Naive thymus-derived CD8-positive, alpha-beta T cell (primary cell): ENCODE data around the gene ADAMTS2. TPM values are rescaled to one million over a fixed set of nuclear protein-coding genes. Genes with fewer than 3 reads are reported as not detected.
A peak's percentile ranks its signal among the peaks of the same experiment; 100 is the strongest.

ENCODE experiments used
- ATAC-seq, 2 donors: fragments of 150-1000 bp; cut with Tn5 transposase in 1 of 2; sonication (Bioruptor Pico), chemical (Tn5 transposase) in 1 of 2; 1 replicate in 1 of 2; 2 replicates in 1 of 2; pipeline ENCODE4 v1.10.0; 2021; ENCODE audit warnings: mild to moderate bottlenecking in 2 of 2, moderate library complexity in 2 of 2
- POLR2A ChIA-PET: fragments of 350-600 bp; sonication (Branson Sonifier 250); formaldehyde crosslinking; loops from one replicate; lab custom pipeline; 2021; ENCODE audit warnings: antibody characterized with exemption; lab: Charles Lee
- DNase-seq, 10 donors: peaks; one replicate each; pipeline versions ENCODE4 v3.0.0 to v3.0.0-alpha.2; 2020 to 2022
- H3K27ac Mint-ChIP-seq, 10 donors: one replicate each; pipeline ENCODE4 v1.8.0; 2020 to 2022; ENCODE audit warnings: mild to moderate bottlenecking in 10 of 10, mixed read lengths in 10 of 10, moderate library complexity in 4 of 10, inconsistent platforms in 1 of 10
- H3K27me3 Mint-ChIP-seq, 5 donors: one replicate each; pipeline ENCODE4 v1.8.0; 2021 to 2022; ENCODE audit warnings: mixed read lengths in 5 of 5
- H3K36me3 Mint-ChIP-seq, 3 donors: one replicate each; pipeline ENCODE4 v1.8.0; 2020 to 2022; ENCODE audit warnings: mixed read lengths in 3 of 3, mild to moderate bottlenecking in 2 of 3, inconsistent platforms in 1 of 3
- H3K4me1 Mint-ChIP-seq, 4 donors: one replicate each; pipeline ENCODE4 v1.8.0; 2021 to 2022; ENCODE audit warnings: mixed read lengths in 4 of 4
- H3K4me3 Mint-ChIP-seq, 10 donors: one replicate each; pipeline ENCODE4 v1.8.0; 2020 to 2022; ENCODE audit warnings: mild to moderate bottlenecking in 10 of 10, mixed read lengths in 10 of 10, moderate library complexity in 6 of 10, inconsistent platforms in 1 of 10
- H3K9me3 Mint-ChIP-seq, 9 donors: one replicate each; pipeline ENCODE4 v1.8.0; 2020 to 2022; ENCODE audit warnings: mixed read lengths in 9 of 9, mild to moderate bottlenecking in 3 of 9, inconsistent platforms in 1 of 9, moderate library complexity in 1 of 9
- polyA plus RNA-seq, 3 donors: library from polyadenylated mRNA; unstranded; fragments of 300-500 nt; fragmentation: Illumina TruSeq; gene quantifications; one replicate each; pipeline ENCODE4 v1.2.3, GENCODE V29; 2021
- total RNA-seq, 8 experiments: library from RNA in 2 of 8; stranded (reverse) in 2 of 8; gene quantifications; one replicate each; pipeline ENCODE4 v1.2.3 and lab custom pipeline; 2021 to 2026

Gene ADAMTS2
- total and polyA plus RNA-seq, 5 experiments from 2014 or later = 0.02 TPM; not detected in 4

- Mint-ChIP-seq H3K27ac (no peak overlapping the region), H3K36me3 (peaks cover 0 to 3% (median 0%) of the 10 kb centered on the region in 3 donors), H3K4me1 (peaks cover 6 to 14% (median 9%) of the 10 kb centered on the region in 4 donors), H3K27me3 (peaks cover 26 to 73% (median 60%) of the 10 kb centered on the region in 5 donors), H3K9me3 (no peaks in the 10 kb centered on the region), H3K4me3 (no peak overlapping the region)
- POLR2A ChIA-PET = no interaction called here
- no peak for ATAC-seq
- DNase-seq = no peak
These were observed 2.3 kb upstream of the ADAMTS2 start for GRCh38 chr5:179347581-179347980.

GRCh38 chr5:179346875-179347274 is 1.6 kb upstream of the ADAMTS2 start:
- peaks cover 33 to 73% (median 62%) of the 10 kb centered on the region in 5 donors for H3K27me3 Mint-ChIP-seq
- no peaks in the 10 kb centered on the region for H3K9me3 Mint-ChIP-seq
- ATAC-seq (no peak), DNase-seq (no peak)
- H3K36me3 Mint-ChIP-seq = peaks cover 0 to 3% (median 0%) of the 10 kb centered on the region in 3 donors
- peaks cover 6 to 16% (median 10%) of the 10 kb centered on the region in 4 donors for H3K4me1 Mint-ChIP-seq
- POLR2A ChIA-PET = no interaction called here
- peak overlapping the region in 7 of 10 donors; percentile 42 to 82 (median 50) for H3K4me3 Mint-ChIP-seq
- no peak overlapping the region for H3K27ac Mint-ChIP-seq

- ATAC-seq (no peak), DNase-seq (no peak)
- peaks cover 6 to 16% (median 10%) of the 10 kb centered on the region in 4 donors for H3K4me1 Mint-ChIP-seq
- peaks cover 0 to 3% (median 0%) of the 10 kb centered on the region in 3 donors for H3K36me3 Mint-ChIP-seq
- peaks cover 35 to 73% (median 61%) of the 10 kb centered on the region in 5 donors for H3K27me3 Mint-ChIP-seq
- POLR2A ChIA-PET = no interaction called here
- H3K27ac Mint-ChIP-seq = no peak overlapping the region
- H3K4me3 Mint-ChIP-seq = peak overlapping the region in 8 of 10 donors; percentile 16 to 82 (median 58)
- no peaks in the 10 kb centered on the region for H3K9me3 Mint-ChIP-seq
These were observed 1.1 kb upstream of the ADAMTS2 start for GRCh38 chr5:179346401-179346800.

GRCh38 chr5:179345183-179345432 is 153 bp downstream of the ADAMTS2 start:
- no peak overlapping the region for H3K27ac Mint-ChIP-seq
- no peak overlapping the region for H3K4me3 Mint-ChIP-seq
- H3K27me3 Mint-ChIP-seq = peaks cover 44 to 79% (median 63%) of the 10 kb centered on the region in 5 donors
- DNase-seq = no peak
- no peaks in the 10 kb centered on the region for H3K9me3 Mint-ChIP-seq
- POLR2A ChIA-PET = no interaction called here
- H3K36me3 Mint-ChIP-seq = peaks cover 0 to 3% (median 0%) of the 10 kb centered on the region in 3 donors
- no peak for ATAC-seq
- peaks cover 6 to 16% (median 10%) of the 10 kb centered on the region in 4 donors for H3K4me1 Mint-ChIP-seq

GRCh38 chr5:179344431-179345182 is 654 bp downstream of the ADAMTS2 start:
- peaks cover 41 to 79% (median 65%) of the 10 kb centered on the region in 5 donors for H3K27me3 Mint-ChIP-seq
- no peaks in the 10 kb centered on the region for H3K9me3 Mint-ChIP-seq
- ATAC-seq (no peak), DNase-seq (no peak)
- H3K36me3 Mint-ChIP-seq = peaks cover 0 to 3% (median 0%) of the 10 kb centered on the region in 3 donors
- H3K4me3 Mint-ChIP-seq = no peak overlapping the region
- H3K27ac Mint-ChIP-seq = no peak overlapping the region
- H3K4me1 Mint-ChIP-seq = peaks cover 6 to 16% (median 10%) of the 10 kb centered on the region in 4 donors
- POLR2A ChIA-PET = no interaction called here

- DNase-seq (no peak), ATAC-seq (no peak)
- Mint-ChIP-seq H3K4me1 (peaks cover 6 to 16% (median 10%) of the 10 kb centered on the region in 4 donors), H3K27ac (no peak overlapping the region), H3K27me3 (peaks cover 37 to 73% (median 62%) of the 10 kb centered on the region in 5 donors), H3K36me3 (peaks cover 0 to 3% (median 0%) of the 10 kb centered on the region in 3 donors), H3K9me3 (no peaks in the 10 kb centered on the region), H3K4me3 (peak overlapping the region in 6 of 10 donors; percentile 53 to 75 (median 65))
- POLR2A ChIA-PET = no interaction called here
These were observed 1.4 kb downstream of the ADAMTS2 start for GRCh38 chr5:179343719-179344430.

- DNase-seq = no peak
- peaks cover 6 to 18% (median 10%) of the 10 kb centered on the region in 4 donors for H3K4me1 Mint-ChIP-seq
- no peaks in the 10 kb centered on the region for H3K9me3 Mint-ChIP-seq
- H3K4me3 Mint-ChIP-seq = peak overlapping the region; percentile 0 to 75 (median 61)
- ATAC-seq = no peak
- H3K27me3 Mint-ChIP-seq = peaks cover 36 to 73% (median 59%) of the 10 kb centered on the region in 5 donors
- POLR2A ChIA-PET = no interaction called here
- peak overlapping the region in 1 of 10 donors; percentile 41 for H3K27ac Mint-ChIP-seq
- H3K36me3 Mint-ChIP-seq = peaks cover 0 to 3% (median 0%) of the 10 kb centered on the region in 3 donors
These were observed 2.1 kb downstream of the ADAMTS2 start for GRCh38 chr5:179343021-179343718.

GRCh38 chr5:179342577-179342976 is 2.7 kb downstream of the ADAMTS2 start:
- POLR2A ChIA-PET = no interaction called here
- Mint-ChIP-seq H3K4me1 (peaks cover 6 to 18% (median 10%) of the 10 kb centered on the region in 4 donors), H3K36me3 (peaks cover 0 to 3% (median 0%) of the 10 kb centered on the region in 3 donors), H3K27me3 (peaks cover 36 to 68% (median 53%) of the 10 kb centered on the region in 5 donors), H3K27ac (no peak overlapping the region), H3K9me3 (no peaks in the 10 kb centered on the region), H3K4me3 (peak overlapping the region in 8 of 10 donors; percentile 14 to 74 (median 57))
- ATAC-seq = no peak
- DNase-seq = no peak

GRCh38 chr5:179340465-179340864 is 4.8 kb downstream of the ADAMTS2 start:
- H3K4me1 Mint-ChIP-seq = peaks cover 6 to 13% (median 9%) of the 10 kb centered on the region in 4 donors
- H3K4me3 Mint-ChIP-seq = no peak overlapping the region
- no peaks in the 10 kb centered on the region for H3K36me3 Mint-ChIP-seq
- no peak for DNase-seq
- no peak overlapping the region for H3K27ac Mint-ChIP-seq
- H3K9me3 Mint-ChIP-seq = no peaks in the 10 kb centered on the region
- H3K27me3 Mint-ChIP-seq = peaks cover 26 to 48% (median 41%) of the 10 kb centered on the region in 5 donors
- no peak for ATAC-seq
- POLR2A ChIA-PET = no interaction called here

- Mint-ChIP-seq H3K27me3 (peaks cover 26 to 48% (median 41%) of the 10 kb centered on the region in 5 donors), H3K36me3 (no peaks in the 10 kb centered on the region), H3K4me1 (peaks cover 6 to 13% (median 9%) of the 10 kb centered on the region in 4 donors), H3K27ac (no peak overlapping the region), H3K9me3 (no peaks in the 10 kb centered on the region), H3K4me3 (no peak overlapping the region)
- POLR2A ChIA-PET = no interaction called here
- DNase-seq = no peak
- ATAC-seq = no peak
These were observed 5.3 kb downstream of the ADAMTS2 start for GRCh38 chr5:179339996-179340395.

- POLR2A ChIA-PET = no interaction called here
- H3K27me3 Mint-ChIP-seq = peaks cover 26 to 48% (median 41%) of the 10 kb centered on the region in 5 donors
- H3K4me3 Mint-ChIP-seq = no peak overlapping the region
- DNase-seq (no peak), ATAC-seq (no peak)
- peaks cover 6 to 13% (median 9%) of the 10 kb centered on the region in 4 donors for H3K4me1 Mint-ChIP-seq
- no peak overlapping the region for H3K27ac Mint-ChIP-seq
- no peaks in the 10 kb centered on the region for H3K36me3 Mint-ChIP-seq
- H3K9me3 Mint-ChIP-seq = no peaks in the 10 kb centered on the region
These were observed 6.2 kb downstream of the ADAMTS2 start for GRCh38 chr5:179339081-179339480.

- ATAC-seq (no peak), DNase-seq (no peak)
- Mint-ChIP-seq H3K27me3 (peaks cover 22 to 47% (median 35%) of the 10 kb centered on the region in 5 donors), H3K9me3 (no peaks in the 10 kb centered on the region), H3K36me3 (no peaks in the 10 kb centered on the region), H3K4me3 (no peak overlapping the region), H3K27ac (no peak overlapping the region), H3K4me1 (peaks cover 2 to 8% (median 5%) of the 10 kb centered on the region in 4 donors)
- POLR2A ChIA-PET = no interaction called here
These were observed 7.2 kb downstream of the ADAMTS2 start for GRCh38 chr5:179337796-179338676.
